Motor neuron (in vitro differentiated cells): ENCODE results near the gene COL6A5. TPM values are rescaled to one million over a fixed set of nuclear protein-coding genes. Genes with fewer than 3 reads are reported as not detected.
"Not testable (repeated sequence)": the region's sequence is repeated elsewhere in the genome, so short reads cannot be mapped to it uniquely, and the experiment has no call there.

ENCODE experiments used
- ATAC-seq, 8 experiments: fragments of 200-7000 bp; cut with Tn5 transposase; replicated peaks in 6 of 8; 2 replicates each; pipeline ENCODE4 v1.8.0; 2021; ENCODE audit warnings: mild to moderate bottlenecking in 8 of 8, moderate library complexity in 8 of 8
- H3K27ac ChIP-seq, 2 donors: fragments of 250-450 bp; sonication (Bioruptor Pico); 2 replicates each; pipeline ENCODE4 v1.9.0; 2021; ENCODE audit warnings: antibody characterized with exemption in 2 of 2, mild to moderate bottlenecking in 2 of 2, moderate library complexity in 1 of 2
- H3K4me1 ChIP-seq, 2 donors: fragments of 250-450 bp; sonication (Bioruptor Pico); replicated peaks in 1 of 2; 2 replicates each; pipeline ENCODE4 v1.6.1; 2021; ENCODE audit warnings: antibody characterized with exemption in 2 of 2, mild to moderate bottlenecking in 2 of 2, moderate library complexity in 1 of 2
- H3K4me3 ChIP-seq, 5 donors: fragments of 250-450 bp; sonication (Bioruptor Pico); 2 replicates each; pipeline ENCODE4 v1.9.0; 2021; ENCODE audit warnings: antibody characterized with exemption in 5 of 5, mild to moderate bottlenecking in 5 of 5, moderate library complexity in 4 of 5
- WGBS, 10 experiments: fragments of 450-650 bp; shearing (Covaris generic); methylation state at CpG; one replicate each; pipeline ENCODE4 v1.0.0; 2022; 5-methylcytosine and 5-hydroxymethylcytosine counted together
- in situ Hi-C, 9 experiments: fragments of 400-800 bp; cut with MboI; loops; one replicate each; pipeline ENCODE4 v1.15.0; 2021; ENCODE audit warnings: low sequenced_read_pairs in 9 of 9, low pct_unique_long_range_greater_than_20kb in 2 of 9; ENCODE audit not compliant: unreplicated experiment in 9 of 9
- total RNA-seq, 8 experiments: library from RNA; unstranded; fragments of 300-600 nt; gene quantifications; 2 replicates each; pipeline versions ENCODE4 v1.2.3 to v1.2.4, GENCODE V29; 2022

The COL6A5 gene, protein sequence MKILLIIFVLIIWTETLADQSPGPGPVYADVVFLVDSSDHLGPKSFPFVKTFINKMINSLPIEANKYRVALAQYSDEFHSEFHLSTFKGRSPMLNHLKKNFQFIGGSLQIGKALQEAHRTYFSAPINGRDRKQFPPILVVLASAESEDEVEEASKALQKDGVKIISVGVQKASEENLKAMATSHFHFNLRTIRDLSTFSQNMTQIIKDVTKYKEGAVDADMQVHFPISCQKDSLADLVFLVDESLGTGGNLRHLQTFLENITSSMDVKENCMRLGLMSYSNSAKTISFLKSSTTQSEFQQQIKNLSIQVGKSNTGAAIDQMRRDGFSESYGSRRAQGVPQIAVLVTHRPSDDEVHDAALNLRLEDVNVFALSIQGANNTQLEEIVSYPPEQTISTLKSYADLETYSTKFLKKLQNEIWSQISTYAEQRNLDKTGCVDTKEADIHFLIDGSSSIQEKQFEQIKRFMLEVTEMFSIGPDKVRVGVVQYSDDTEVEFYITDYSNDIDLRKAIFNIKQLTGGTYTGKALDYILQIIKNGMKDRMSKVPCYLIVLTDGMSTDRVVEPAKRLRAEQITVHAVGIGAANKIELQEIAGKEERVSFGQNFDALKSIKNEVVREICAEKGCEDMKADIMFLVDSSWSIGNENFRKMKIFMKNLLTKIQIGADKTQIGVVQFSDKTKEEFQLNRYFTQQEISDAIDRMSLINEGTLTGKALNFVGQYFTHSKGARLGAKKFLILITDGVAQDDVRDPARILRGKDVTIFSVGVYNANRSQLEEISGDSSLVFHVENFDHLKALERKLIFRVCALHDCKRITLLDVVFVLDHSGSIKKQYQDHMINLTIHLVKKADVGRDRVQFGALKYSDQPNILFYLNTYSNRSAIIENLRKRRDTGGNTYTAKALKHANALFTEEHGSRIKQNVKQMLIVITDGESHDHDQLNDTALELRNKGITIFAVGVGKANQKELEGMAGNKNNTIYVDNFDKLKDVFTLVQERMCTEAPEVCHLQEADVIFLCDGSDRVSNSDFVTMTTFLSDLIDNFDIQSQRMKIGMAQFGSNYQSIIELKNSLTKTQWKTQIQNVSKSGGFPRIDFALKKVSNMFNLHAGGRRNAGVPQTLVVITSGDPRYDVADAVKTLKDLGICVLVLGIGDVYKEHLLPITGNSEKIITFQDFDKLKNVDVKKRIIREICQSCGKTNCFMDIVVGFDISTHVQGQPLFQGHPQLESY (N-terminal part only)
- under 1 TPM in 4 of 8 experiments, not detected in 4; 0.05 to 0.50 (median 0.09) TPM for total RNA-seq

DNA sequence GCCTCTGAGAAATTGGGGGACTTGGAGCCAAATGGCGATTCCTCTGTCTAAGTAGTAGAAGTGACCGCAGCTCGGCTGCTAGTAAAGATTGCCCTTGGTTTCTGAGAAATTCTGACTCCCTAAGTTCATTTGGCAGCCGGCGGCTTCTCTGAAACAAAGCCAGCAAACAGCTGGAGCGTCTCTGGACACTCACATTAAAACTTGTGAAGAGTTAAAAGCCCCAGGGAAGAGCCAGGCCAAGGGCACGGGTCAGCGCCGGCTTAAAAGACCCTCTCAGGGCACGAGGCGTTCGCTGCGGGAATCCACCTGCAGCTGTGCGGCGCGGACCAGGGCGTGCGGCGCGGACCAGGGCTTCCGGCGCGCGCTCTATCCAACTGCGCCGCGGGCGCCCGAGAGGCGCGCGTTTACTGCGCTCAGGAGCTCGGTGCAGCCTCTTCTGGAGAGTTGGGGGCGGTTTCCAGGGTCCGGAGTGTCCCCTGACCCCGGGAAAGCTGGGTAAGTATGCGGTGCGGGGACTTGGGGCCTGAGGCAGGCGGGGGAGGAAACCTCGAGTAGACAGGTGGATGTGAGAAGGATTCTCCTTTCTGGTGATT is at the start of gene COL6A5:
Gene COL6A5, plus strand, starts transcription at position 186 of the 593 bp plus-strand sequence. CDS start 27,967 bp downstream, outside the sequence.
- no peak within 1 kb of the TSS for H3K4me3 ChIP-seq
- in situ Hi-C loops: no loop called here
- no peak for ATAC-seq

DNA sequence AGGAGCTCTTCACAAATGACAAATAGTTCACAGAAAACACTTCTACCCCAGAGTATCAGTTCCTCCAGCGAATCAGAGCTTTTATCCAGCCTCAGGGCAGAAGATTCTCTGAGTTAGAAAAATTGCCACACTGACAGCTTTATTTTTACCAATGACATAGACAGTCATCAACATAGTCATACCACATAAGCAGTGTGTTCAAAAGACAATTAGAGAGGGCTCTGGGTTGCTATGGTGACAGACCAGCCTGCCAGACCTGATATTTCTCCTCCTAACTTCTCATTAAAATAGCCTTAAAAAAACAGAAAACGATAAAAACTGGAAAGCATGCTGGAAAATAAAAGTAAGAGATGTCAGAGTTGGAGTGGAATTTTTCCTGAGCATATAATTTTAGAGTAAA is 45.9 kb upstream of the COL6A5 start:
- peak in 4 of 8 experiments; percentile 49 to 66 (median 56) for ATAC-seq
- Histone ChIP-seq H3K4me3 (no peak overlapping the region), H3K27ac (no peak overlapping the region), H3K4me1 (peaks cover 2 to 3% of the 10 kb centered on the region in 2 donors)
- in situ Hi-C loops: loop anchor here in 1 of 9 experiments (25.0 kb wide), 1 partner anchor 238 kb away; no protein-coding TSS in a partner anchor
- WGBS, 10 experiments: 0 to 83% (median 50%) methylated on average over 1 to 2 of the region's 2 CpGs; no CpG with 5 or more reads in 1 of the 10 experiments

More for the DNA sequence above, at the start of gene COL6A5:
- Histone ChIP-seq H3K4me1 (no peaks in the 10 kb centered on the region), H3K27ac (no peak within 1 kb of the TSS)
- 0 to 2% (median 1%) methylated on average over 2 to 33 of the region's 41 CpGs; no CpG with 5 or more reads in 5 of the 10 experiments for WGBS, 10 experiments

DNA sequence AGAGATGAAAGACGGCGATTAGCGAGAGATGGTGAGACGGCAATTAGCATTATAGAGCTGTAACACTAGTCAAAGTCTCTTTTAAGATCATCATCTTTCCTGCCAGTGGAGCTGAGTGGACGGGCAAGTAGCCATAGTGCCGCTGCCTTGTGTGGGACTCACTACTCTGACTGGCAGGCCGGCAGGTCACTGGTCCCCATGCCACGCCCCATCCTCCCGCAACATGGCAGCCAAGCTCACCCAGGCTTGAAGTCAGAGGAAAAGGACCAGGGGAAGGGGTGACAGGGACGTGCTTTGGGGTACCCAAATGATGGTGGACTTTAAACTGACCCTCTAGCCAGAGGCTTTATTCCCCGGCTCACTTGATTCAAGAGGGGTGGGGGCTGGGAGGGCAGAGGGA is 44.6 kb upstream of the COL6A5 start:
- Histone ChIP-seq H3K4me3 (no peak overlapping the region), H3K4me1 (peaks cover 2 to 3% of the 10 kb centered on the region in 2 donors), H3K27ac (no peak overlapping the region)
- no peak for ATAC-seq
- in situ Hi-C loops: no loop called here
- WGBS, 10 experiments: 58 to 100% (median 96%) methylated on average over 1 to 9 of the region's 11 CpGs; no CpG with 5 or more reads in 1 of the 10 experiments

DNA sequence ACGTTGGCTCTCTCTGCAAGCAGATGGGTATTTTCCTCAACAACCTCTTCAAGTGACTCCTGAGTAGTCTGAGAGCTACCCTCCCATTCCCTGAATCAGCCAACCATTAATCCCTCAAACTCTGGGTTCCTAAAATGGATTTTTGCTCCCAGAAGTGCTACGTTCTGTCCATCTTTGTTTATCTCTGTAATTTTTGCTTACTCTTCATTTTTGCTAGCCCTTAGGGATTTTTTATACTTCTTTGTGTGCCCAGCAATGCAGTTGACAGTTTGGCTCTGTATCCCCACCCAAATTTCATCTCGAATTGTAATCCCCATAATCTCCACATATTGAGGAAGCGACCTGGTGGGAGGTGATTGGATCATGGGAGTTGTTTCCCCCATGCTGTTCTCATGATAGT is 35.4 kb upstream of the COL6A5 start:
- Histone ChIP-seq H3K4me1 (no peaks in the 10 kb centered on the region), H3K4me3 (no peak overlapping the region), H3K27ac (no peak overlapping the region)
- 0 to 93% (median 60%) methylated on average over 1 to 4 of the region's 4 CpGs; no CpG with 5 or more reads in 2 of the 10 experiments for WGBS, 10 experiments
- no peak for ATAC-seq
- in situ Hi-C loops: no loop called here

DNA sequence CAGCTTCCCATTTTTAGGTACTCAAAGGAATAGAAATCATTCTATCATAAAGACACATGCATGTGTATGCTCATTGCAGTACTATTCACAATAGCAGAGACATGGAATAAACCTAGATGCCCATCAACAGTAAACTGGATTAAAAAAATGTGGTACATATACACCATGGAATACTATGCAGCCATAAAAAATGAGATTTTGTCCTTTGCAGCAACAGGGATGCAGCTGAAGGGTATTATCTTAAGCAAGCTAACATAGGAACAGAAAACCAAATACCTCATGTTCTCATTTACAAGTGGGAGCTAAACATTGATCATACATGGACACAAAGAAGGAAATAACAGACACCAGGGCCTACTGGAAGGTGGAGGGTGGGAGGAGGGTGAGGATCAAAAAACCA is 33.1 kb upstream of the COL6A5 start:
- Histone ChIP-seq H3K4me1 (no peaks in the 10 kb centered on the region), H3K27ac (no peak overlapping the region), H3K4me3 (no peak overlapping the region)
- no peak for ATAC-seq
- in situ Hi-C loops: no loop called here

DNA sequence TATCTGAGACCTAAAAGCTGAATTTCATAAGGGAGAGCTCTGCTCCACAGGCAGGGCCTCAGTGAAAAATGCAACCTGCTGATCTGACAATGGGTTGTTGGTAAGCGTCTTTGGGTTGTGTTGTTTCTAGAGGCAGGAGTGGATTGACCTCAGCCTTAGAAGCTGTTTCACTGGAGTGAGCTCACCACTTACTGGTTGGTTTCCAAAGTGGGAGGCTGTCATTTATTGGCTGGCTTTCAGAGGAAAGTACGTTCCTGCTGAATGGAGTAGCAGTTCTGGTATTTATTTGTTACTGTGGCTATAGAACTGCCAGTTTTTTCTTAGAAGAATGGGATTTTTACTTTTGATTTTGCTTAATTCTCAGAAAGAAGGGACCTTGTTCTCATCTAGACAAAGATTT is 29.3 kb upstream of the COL6A5 start:
- Histone ChIP-seq H3K27ac (no peak overlapping the region), H3K4me1 (no peaks in the 10 kb centered on the region), H3K4me3 (no peak overlapping the region)
- in situ Hi-C loops: no loop called here
- ATAC-seq: no peak
- whole genome bisulfite sequencing, 10 experiments: 0 to 100% (median 38%) methylated on average over 1 to 2 of the region's 2 CpGs; no CpG with 5 or more reads in 4 of the 10 experiments

DNA sequence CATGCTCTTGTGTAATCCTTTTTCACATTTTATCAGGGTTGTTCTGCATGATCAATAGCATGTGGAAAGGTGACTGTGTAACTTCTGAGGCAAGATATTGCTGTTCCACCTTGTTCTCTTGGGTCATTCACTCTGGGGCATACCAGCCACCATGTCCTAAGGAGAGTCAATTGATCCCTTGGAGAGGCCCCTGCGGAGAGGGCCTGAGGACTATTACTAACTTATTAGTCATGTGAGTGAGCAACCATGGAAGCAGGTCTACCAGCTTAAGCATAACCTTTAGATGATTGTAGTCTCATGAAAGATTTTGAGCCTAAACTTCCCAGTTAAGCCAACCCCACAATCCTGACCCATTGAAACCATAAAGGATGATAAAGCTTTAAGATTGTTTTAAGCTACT is 22.0 kb upstream of the COL6A5 start:
- in situ Hi-C loops: no loop called here
- Histone ChIP-seq H3K27ac (no peak overlapping the region), H3K4me3 (no peak overlapping the region), H3K4me1 (no peaks in the 10 kb centered on the region)
- ATAC-seq: no peak
- WGBS, 10 experiments: 20 to 100% (median 53%) methylated on average over 1 of the region's 1 CpG; no CpG with 5 or more reads in 6 of the 10 experiments

DNA sequence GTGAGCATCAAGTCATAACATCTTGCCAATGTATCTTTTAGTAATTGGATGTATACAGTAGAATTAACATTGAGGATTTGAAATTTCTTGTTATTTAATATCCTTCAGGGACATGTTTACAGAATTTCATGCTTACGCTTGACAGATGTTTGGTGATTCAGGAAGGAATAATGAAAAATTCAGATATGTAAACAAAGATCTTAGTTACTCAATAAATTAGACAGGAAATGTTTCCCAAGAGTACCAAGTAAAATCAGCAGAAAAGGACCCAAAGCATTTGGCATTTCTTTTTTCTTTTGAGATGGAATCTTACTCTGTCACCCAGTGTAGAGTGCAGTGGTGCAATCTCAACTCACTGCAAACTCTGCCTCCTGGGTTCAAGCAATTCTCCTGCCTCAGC is 4.7 kb upstream of the COL6A5 start:
- no peaks in the 10 kb centered on the region for H3K4me1 ChIP-seq
- no peak overlapping the region for H3K27ac ChIP-seq
- in situ Hi-C loops: no loop called here
- H3K4me3 ChIP-seq: no peak overlapping the region
- ATAC-seq: no peak
- WGBS, 10 experiments: 0 to 100% (median 67%) methylated on average over 1 of the region's 1 CpG; no CpG with 5 or more reads in 2 of the 10 experiments

DNA sequence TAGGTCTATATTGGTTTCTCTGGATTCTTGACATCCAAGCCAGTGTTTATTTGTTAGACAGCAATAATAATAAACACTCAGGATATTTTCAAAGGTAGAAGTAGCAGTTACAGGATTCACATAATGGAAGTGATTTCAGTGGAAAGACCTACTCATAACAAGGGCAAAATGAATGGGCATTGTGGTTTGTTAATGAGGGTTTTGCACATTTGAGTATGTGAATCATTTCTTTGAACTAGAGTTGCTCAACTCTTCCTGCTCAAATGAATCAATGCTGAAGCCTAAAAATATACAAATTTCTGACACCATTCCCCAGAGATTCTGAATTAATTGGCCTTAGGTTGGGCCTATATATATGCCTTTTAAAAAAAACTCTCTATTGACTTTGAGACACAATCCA is 4.1 kb upstream of the COL6A5 start:
- peak in 2 of 8 experiments; percentile 57 to 88 for ATAC-seq
- in situ Hi-C loops: no loop called here
- Histone ChIP-seq H3K4me3 (no peak overlapping the region), H3K27ac (no peak overlapping the region), H3K4me1 (no peaks in the 10 kb centered on the region)

DNA sequence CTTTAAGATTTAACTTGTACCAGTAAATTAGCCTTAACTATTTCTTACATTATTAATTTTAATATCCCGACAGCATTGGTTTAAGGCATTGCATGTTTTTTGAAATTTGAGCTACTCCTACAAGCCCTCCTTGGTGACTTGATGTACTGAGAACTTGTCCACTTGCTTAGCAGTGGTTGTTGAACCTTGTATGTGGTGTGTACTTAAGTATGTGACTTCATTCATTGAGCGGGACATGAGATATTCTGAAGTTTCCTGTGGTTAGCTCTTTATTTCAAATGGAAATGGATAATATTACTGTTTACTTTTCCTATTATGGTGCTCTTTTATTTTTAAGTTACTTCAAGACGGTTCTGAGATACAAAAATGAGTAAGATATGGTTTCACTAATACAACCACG is 3.6 kb upstream of the COL6A5 start:
- in situ Hi-C loops: no loop called here
- WGBS, 10 experiments: 0 to 92% (median 74%) methylated on average over 1 to 4 of the region's 4 CpGs; no CpG with 5 or more reads in 1 of the 10 experiments
- no peak overlapping the region for H3K4me3 ChIP-seq
- no peaks in the 10 kb centered on the region for H3K4me1 ChIP-seq
- no peak overlapping the region for H3K27ac ChIP-seq
- no peak for ATAC-seq

DNA sequence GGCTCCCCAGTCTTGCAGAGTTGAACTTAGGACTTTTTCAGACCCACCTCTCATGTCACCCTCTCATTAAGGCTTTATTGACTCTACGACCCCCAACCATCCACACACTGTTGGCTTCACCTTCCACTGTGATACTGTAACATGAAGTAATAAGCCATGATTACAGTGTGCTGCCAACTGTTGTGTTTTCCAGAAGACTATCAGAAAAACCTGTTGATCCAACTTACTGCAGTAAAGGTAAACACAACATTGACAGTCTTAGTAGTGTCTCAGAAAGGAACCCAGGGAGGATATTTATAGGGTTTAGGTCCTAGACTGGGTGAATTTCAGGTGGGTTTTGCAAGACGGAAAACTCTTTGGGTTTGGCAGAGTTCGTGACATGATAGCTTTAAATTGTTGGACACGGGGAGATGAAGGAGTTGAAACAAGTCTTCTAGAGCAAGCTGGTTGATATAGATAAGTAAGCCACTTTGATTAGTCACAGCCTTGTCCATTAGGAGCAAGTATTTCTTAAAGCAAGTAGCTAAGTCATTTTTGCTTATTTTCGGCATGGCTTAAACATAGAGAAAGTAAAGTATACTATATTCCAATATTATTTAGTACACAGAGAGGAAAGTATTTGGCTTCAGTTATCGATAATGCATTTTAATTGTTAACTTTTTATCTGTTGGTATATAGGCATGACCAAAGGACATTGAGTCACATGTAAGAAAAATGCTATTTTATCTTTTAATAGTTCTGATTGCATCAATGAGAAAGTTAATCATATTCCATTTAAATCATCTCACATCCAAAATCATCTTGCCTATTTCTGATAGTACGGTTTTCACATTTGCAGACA is 2.4 kb upstream of the COL6A5 start:
- in situ Hi-C loops: no loop called here
- Histone ChIP-seq H3K27ac (no peak overlapping the region), H3K4me1 (no peaks in the 10 kb centered on the region), H3K4me3 (no peak overlapping the region)
- whole genome bisulfite sequencing, 10 experiments: 48 to 83% (median 67%) methylated on average over 2 to 7 of the region's 7 CpGs
- ATAC-seq: no peak

DNA sequence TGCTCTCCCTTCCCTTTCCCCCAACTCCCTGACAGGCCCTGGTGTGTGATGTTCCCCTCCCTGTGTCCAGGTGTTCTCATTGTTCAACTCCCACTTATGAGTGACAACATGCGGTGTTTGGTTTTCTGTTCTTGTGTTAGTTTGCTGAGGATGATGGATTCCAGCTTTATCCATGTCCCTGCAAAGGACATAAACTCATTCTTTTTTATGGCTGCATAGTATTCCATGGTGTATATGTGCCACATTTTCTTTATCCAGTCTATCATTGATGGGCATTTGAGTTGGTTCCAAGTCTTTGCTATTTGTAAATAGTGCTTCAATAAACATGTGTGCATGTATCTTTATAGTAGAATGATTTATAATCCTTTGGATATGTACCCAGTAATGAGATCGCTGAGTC is 2.8 kb downstream of the COL6A5 start:
- in situ Hi-C loops, H3K27ac ChIP-seq, H3K4me1 ChIP-seq, H3K4me3 ChIP-seq, ATAC-seq: not testable (repeated sequence)
- WGBS, 10 experiments: 20 to 100% (median 75%) methylated on average over 1 to 2 of the region's 2 CpGs; no CpG with 5 or more reads in 5 of the 10 experiments
